Measurements from ENCODE around the gene PPP6R2. TPM values are rescaled to one million over a fixed set of nuclear protein-coding genes. Genes with fewer than 3 reads are reported as not detected.

The PPP6R2 gene
- polyA plus RNA-seq, 2 of the 4 experiments (the other 2 are of a cell fraction): 9.6 to 14.7 TPM

GRCh38 chr22:50463188-50463900 lies 120.2 kb downstream of the PPP6R2 start:
- POLR2A ChIA-PET: no interaction called here
- no peak overlapping the region for H3K4me2 ChIP-seq
- DNase-seq (ENCODE audit: low read depth in 1 of 2, low spot score in 1 of 2): no peak
- CTCF ChIA-PET: interaction anchor here (1.3 kb wide), 1 partner anchor 10 kb away, joined by 5 read pairs; no protein-coding TSS in a partner anchor
- ATAC-seq: no peak
- FAIRE-seq: no peak
- H3K9me3 ChIP-seq: no peaks in the 10 kb centered on the region
- H3K4me1 ChIP-seq: no peaks in the 10 kb centered on the region
- no peak overlapping the region for H3K4me3 ChIP-seq
- 95% methylated on average over 17 of the region's 28 CpGs for WGBS (ENCODE audit: missing lambda C conversion rate)
- TF ChIP-seq PHF8 (IDR thresholded peaks at IDR 0.05; ENCODE audit: borderline replicate concordance, low read depth) (no peak), RFX5 (IDR thresholded peaks at IDR 0.05) (no peak), FOSB (CRISPR knock-in tag; IDR thresholded peaks at IDR 0.05) (no peak), KDM1A (IDR thresholded peaks at IDR 0.05; ENCODE audit: low read depth) (no peak), POLR2AphosphoS2 (conservative IDR thresholded peaks at IDR 0.05; ENCODE audit: low read length) (no peak), NR3C1 (IDR thresholded peaks at IDR 0.05) (no peak), FOXS1 (CRISPR knock-in tag; IDR thresholded peaks at IDR 0.05) (no peak), HOXB5 (CRISPR knock-in tag; IDR thresholded peaks at IDR 0.05) (no peak), EHMT2 (IDR thresholded peaks at IDR 0.05; ENCODE audit: low read depth) (no peak), JUN (IDR thresholded peaks at IDR 0.05) (no peak), CBX8 (IDR thresholded peaks at IDR 0.05) (no peak), BHLHE40 (IDR thresholded peaks at IDR 0.05; ENCODE audit: low read depth, low read length) (no peak), MAX (IDR thresholded peaks at IDR 0.05) (no peak)
- TF ChIP-seq, protein P1, sequence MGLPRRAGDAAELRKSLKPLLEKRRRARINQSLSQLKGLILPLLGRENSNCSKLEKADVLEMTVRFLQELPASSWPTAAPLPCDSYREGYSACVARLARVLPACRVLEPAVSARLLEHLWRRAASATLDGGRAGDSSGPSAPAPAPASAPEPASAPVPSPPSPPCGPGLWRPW (IDR thresholded peaks at IDR 0.05): no peak
- TF ChIP-seq, protein P2, sequence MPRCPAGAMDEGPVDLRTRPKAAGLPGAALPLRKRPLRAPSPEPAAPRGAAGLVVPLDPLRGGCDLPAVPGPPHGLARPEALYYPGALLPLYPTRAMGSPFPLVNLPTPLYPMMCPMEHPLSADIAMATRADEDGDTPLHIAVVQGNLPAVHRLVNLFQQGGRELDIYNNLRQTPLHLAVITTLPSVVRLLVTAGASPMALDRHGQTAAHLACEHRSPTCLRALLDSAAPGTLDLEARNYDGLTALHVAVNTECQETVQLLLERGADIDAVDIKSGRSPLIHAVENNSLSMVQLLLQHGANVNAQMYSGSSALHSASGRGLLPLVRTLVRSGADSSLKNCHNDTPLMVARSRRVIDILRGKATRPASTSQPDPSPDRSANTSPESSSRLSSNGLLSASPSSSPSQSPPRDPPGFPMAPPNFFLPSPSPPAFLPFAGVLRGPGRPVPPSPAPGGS (IDR thresholded peaks at IDR 0.05): no peak
- no peak overlapping the region for H3K27ac ChIP-seq

DNA sequence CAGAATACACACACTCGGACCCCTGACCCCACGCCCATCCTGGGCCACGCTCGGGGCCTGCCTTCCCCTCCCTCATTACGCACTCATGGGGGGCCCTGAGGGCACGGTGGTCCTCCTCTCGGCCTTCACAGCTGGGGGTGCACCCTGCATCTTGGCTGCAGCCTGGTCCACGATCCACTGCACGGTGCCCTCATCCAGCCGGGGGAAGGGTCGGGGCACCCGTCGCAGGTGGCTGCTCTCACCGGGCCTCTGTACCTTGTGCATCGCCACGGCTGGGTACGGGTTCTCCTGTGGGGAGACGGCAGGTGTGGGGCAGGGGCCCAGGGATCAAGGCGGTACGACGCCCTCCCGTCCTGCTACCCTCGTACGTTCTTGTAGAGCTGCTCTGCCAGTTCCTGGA lies 121.3 kb downstream of the PPP6R2 start:
- CTCF ChIA-PET: interaction anchor here (1.3 kb wide), 1 partner anchor 9 kb away, joined by 5 read pairs; no protein-coding TSS in a partner anchor
- WGBS (ENCODE audit: missing lambda C conversion rate): 100% methylated on average over 1 of the region's 24 CpGs
- H3K4me2 ChIP-seq: no peak overlapping the region
- ATAC-seq: no peak
- no peaks in the 10 kb centered on the region for H3K9me3 ChIP-seq
- no peak for DNase-seq (ENCODE audit: low read depth in 1 of 2, low spot score in 1 of 2)
- FAIRE-seq: no peak
- POLR2A ChIA-PET: no interaction called here
- no peak overlapping the region for H3K27ac ChIP-seq
- TF ChIP-seq, protein P1 (IDR thresholded peaks at IDR 0.05): no peak
- TF ChIP-seq, protein P3, sequence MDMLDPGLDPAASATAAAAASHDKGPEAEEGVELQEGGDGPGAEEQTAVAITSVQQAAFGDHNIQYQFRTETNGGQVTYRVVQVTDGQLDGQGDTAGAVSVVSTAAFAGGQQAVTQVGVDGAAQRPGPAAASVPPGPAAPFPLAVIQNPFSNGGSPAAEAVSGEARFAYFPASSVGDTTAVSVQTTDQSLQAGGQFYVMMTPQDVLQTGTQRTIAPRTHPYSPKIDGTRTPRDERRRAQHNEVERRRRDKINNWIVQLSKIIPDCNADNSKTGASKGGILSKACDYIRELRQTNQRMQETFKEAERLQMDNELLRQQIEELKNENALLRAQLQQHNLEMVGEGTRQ (IDR thresholded peaks at IDR 0.05): no peak
- TF ChIP-seq HOXB5 (CRISPR knock-in tag; IDR thresholded peaks at IDR 0.05): no peak
- TF ChIP-seq JUNB (IDR thresholded peaks at IDR 0.05): no peak
- TF ChIP-seq PHF8 (IDR thresholded peaks at IDR 0.05; ENCODE audit: borderline replicate concordance, low read depth): no peak
- no peak for TF ChIP-seq JUN (IDR thresholded peaks at IDR 0.05)
- no peaks in the 10 kb centered on the region for H3K4me1 ChIP-seq
- no peak overlapping the region for H3K4me3 ChIP-seq

GRCh38 chr22:50465066-50465930 lies 122.2 kb downstream of the PPP6R2 start:
- TF ChIP-seq, protein P4, sequence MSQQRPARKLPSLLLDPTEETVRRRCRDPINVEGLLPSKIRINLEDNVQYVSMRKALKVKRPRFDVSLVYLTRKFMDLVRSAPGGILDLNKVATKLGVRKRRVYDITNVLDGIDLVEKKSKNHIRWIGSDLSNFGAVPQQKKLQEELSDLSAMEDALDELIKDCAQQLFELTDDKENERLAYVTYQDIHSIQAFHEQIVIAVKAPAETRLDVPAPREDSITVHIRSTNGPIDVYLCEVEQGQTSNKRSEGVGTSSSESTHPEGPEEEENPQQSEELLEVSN (IDR thresholded peaks at IDR 0.05; ENCODE audit: borderline replicate concordance, low read depth): no peak
- no peak for TF ChIP-seq TP53 (CRISPR knock-in tag; IDR thresholded peaks at IDR 0.05)
- no peak for TF ChIP-seq HOXB5 (CRISPR knock-in tag; IDR thresholded peaks at IDR 0.05)
- no peak for TF ChIP-seq CBX2 (IDR thresholded peaks at IDR 0.05; ENCODE audit: borderline replicate concordance, low read depth)
- ATAC-seq (no peak), FAIRE-seq (no peak), DNase-seq (ENCODE audit: low read depth in 1 of 2, low spot score in 1 of 2) (no peak)
- CTCF ChIA-PET: interaction anchor here (1.5 kb wide), 1 partner anchor 16 kb away, joined by 3 read pairs; no protein-coding TSS in a partner anchor
- POLR2A ChIA-PET: interaction anchor here (0.6 kb wide), 1 partner anchor 210 kb away, joined by 3 read pairs; no protein-coding TSS in a partner anchor
- H3K4me2 ChIP-seq: no peak overlapping the region
- H3K4me3 ChIP-seq: no peak overlapping the region
- peaks cover 5% of the 10 kb centered on the region; the same call in 1 of the 3 replicates for H3K4me1 ChIP-seq
- H3K9me3 ChIP-seq: no peaks in the 10 kb centered on the region
- no peak overlapping the region for H3K27ac ChIP-seq
- 97% methylated on average over 16 of the region's 30 CpGs for WGBS (ENCODE audit: missing lambda C conversion rate)

Measured in A549 (cell line).